Measurements from ENCODE around the gene C16orf86.
"Not testable (repeated sequence)": the region's sequence is repeated elsewhere in the genome, so short reads cannot be mapped to it uniquely, and the experiment has no call there.

Gene C16orf86

DNA sequence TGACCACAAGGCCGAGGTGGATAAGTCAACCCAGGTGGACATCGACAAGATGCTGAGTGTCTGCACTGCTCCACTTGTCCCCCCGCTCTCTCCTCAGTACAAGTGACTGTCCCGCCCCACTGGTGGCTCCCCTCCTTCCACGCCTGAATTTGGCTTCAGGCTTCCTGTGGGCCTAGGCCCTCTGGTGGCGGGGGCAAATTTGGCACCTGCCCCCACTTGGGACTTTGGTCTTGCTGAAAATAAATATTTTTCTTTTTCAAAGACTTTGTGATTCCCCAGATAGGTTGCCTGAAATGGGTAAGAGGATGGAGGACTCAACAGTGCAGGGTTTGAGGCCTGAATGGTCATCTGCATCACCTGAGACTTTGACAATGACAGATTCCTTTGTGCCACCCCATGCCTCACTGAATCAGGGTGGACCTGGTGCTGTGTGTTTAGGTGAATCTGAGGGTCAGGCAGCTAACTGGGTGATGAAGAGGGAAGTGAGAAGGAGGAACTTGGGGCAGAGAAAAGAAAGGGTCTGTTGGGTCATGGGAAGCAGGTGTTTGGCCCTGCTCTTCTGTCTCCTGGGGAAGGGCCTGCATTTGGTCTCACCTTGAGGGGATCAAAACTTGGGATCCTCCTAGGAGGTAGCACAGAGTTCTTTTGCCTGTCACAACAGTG, 2.0 kb downstream of the C16orf86 start:
- DNase-seq, result peak; percentile 45

GRCh38 chr16:67669499-67670101, 3.0 kb downstream of the C16orf86 start:
- no peak for DNase-seq

DNA sequence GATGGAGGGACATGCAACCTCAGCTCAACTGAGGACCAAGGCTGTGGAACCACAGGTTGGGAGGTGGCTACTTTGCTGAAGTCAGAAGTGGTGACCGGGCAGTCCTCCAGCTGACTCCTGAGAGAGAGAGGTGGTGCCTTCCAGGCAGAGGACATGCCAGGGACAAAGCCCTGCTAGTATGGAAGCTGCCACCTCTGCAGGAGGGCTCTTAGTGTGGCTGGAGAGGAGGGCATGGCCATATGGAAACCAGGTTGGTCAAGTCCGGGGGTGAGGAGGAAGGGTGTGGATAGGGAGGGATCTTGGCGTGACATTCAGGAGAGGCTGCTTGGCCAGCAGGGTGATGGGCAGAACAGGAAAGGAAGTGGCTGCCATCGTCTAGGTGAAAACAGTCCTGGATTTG, 5.7 kb downstream of the C16orf86 start:
- DNase-seq, result no peak

DNA sequence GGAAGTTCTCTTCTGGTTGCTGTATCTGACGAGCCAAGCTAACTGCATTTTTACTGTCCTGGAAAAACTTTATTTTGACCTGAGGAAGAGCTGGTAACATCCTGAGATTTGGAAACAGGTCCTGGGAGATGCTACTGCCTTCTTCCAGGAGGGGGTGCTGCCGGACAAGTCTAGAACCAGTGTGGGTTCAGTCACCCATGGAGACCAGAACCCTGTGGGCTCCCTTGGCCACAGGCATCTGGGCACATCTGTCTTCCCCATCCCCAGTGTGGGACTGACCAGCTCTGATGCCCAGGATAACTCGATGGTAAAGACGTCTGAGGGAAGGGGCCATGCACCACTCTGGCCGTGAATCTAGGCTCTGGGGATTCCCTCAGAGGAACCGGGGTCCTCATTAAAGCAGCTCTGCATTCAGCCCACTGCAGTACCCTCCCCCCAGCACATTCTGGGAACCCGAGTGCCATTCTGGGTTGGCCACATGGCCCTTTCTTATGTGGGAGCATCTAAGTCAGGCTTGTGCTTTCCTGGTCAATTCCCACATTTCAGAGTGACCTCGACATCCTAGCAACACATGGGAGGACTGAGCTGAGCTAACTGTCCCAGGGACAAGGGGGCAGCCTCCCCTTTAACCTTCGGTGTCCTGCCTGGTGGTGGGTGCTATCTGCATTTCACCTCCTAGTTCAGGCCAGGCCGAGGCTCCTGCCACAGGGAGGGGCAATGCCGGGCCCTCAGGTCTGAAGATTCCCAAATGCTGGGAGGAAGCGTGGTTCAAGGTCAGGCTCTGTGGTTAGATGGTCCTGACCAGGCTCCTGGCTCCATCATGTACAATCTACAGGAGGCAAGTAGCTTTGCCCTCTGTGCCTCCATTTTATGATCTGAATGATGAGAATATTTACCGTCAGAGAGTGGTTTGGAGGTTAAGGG, 6.4 kb downstream of the C16orf86 start:
- DNase-seq, result peak; percentile 56

- no peak for DNase-seq
These were observed 7.3 kb downstream of the C16orf86 start for GRCh38 chr16:67673712-67674580.

DNA sequence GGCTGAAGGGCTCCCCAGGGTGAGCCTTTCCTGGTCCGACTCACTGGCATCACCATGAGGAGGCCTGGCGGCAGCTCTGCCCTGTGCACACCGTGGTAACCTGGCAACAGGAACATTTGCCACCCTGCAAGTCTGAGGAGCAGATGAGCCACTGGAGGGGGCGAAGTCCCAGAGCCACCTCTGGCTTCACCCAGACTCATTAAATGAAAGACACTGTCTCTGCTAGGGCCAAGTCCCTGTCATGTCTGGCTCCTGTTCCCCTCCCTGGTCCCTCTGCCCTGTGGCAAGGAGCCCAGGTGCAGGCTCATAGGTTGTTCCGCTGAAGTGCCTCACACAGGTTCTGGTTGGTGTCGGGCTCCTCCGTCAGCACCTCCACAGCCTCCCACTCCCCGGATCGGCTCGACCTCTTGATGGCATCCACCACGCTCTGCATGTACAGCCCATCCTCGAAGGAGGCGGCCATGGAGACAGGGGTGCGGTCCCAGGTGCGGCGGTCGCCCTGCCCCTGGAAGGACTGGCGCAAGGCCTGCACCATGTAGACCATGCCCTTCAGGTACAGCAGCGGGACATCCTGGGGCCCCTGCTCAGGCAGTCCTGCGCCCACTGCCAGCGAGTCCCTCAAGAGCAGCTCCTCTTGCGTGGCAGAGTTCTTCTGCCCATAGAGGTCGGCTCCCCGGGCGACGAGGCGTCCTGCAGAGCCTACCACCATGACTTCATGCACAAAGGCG, 8.4 kb downstream of the C16orf86 start:
- DNase-seq, result no peak

- DNase-seq, result no peak
These were observed 8.9 kb downstream of the C16orf86 start for GRCh38 chr16:67675579-67675935.

GRCh38 chr16:67675999-67676398, 9.4 kb downstream of the C16orf86 start:
- DNase-seq, result no peak

GRCh38 chr16:67676516-67676915, 9.9 kb downstream of the C16orf86 start:
- no peak for DNase-seq

DNA sequence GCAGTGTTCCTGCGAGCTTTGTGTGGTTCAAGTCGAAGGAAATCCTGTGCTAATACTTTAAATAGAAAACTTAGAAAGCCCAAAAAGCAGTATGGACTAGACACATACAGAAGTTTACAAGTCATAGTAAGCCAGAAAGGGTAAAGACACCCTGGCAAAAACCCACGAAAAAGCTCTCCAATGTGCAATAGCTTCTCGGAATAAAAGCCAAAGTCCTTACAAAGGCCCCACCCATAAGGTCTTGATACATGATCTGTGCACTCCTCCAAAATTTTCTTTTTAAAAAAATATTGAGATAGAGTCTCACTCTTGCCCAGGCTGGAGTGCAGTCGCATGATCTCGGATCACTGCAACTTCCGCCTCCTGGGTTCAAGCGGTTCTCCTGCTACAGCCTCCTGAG, 10.3 kb downstream of the C16orf86 start:
- no peak for DNase-seq

DNA sequence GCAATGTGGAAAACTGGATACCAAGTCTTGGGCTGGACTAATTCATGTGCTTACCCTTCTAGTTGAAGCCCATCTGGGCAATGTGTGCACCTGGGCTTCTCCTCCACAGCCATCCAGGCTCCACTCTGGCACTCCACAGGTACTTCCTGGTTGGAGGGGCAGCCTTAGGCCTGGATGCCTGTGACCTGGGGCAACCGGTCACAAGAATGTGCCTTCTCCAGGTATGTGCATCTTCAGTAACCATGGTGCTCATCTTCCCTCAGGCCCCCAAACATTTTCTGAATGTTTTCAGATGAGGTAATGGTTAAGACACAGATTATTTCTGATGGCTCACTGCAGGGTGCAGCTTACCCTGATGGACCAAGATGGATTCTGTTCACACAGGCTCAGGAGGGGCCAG, 11.1 kb downstream of the C16orf86 start:
- no peak for DNase-seq

GRCh38 chr16:67678354-67679023, 11.9 kb downstream of the C16orf86 start:
- no peak for DNase-seq

DNA sequence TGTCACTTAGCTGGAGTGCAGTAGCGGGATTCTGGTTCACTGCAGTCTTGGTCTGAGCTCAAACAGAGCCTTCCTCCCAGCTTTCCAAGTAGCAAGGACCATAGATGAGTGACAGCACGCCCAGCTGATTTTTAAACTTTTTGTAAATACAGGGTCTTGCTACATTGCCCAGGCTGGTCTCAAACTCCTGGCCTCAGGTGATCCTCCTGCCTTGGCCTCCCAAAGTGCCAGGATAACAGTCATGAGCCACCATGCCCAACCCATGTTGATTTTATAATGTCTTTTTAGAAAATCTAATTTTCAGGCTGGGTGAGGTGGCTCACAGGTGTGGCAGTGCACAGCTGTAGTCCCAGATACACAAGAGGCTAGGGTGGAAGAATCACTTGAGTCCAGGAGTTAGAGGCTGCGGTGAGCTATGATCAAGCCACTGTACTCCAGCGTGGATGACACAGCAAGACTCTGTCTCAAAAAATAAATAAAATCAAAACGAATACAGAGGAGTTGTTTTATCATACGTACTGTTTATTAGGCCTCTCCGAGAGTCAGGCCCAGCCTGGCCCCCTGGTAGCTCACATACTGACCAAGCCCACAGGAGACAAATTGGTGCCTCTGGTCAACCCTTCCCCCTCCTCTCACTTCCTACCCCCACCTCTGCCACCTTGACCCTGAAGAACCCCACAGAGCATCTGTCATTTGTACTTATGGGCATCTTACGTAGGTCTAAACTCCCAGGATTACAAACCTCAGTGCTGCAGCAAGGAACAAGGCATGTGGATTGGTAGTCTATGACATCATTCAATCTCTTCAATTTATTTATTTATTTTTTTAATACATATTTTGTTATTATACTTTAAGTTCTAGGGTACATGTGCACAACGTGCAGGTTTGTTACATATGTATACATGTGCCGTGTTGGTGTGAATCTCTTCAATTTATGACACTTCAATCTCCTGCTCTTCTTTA, 13.6 kb downstream of the C16orf86 start:
- DNase-seq, result no peak

- no peak for DNase-seq
These were observed 17.2 kb downstream of the C16orf86 start for GRCh38 chr16:67683767-67684166.

DNA sequence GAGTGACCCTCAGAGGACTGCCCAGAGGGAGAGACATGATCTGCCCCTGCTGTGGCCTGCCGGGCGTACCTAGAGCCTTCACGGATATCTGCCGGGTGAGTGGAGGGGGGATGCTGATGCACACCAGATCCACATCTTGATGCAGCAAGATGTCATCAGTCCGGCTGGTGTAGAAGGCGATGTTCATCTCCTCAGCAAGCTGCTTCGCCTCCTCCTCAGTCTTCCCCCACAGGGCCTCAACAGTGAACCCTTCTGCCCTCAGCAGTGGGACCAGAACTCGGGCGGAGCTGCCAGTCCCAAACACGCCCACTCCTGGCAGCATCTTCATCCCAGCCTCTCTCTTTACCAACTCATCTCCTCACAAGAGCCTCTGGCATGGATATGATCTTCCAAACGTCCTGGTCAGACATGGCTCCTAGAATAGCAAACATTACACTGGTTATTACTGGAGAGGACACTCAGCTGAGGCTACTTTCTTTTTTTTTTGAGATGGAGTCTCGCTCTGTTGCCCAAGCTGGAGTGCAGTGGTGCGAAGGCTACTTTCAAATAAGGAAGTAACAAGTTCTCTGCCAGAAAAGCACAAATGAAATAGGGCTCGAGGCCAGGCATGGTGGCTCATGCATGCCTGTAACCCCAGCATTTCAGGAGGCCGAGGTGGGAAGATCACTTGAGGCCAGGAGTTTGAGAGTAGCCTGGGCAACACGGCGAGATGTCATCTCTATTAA, 18.9 kb downstream of the C16orf86 start:
- DNase-seq, result no peak

DNA sequence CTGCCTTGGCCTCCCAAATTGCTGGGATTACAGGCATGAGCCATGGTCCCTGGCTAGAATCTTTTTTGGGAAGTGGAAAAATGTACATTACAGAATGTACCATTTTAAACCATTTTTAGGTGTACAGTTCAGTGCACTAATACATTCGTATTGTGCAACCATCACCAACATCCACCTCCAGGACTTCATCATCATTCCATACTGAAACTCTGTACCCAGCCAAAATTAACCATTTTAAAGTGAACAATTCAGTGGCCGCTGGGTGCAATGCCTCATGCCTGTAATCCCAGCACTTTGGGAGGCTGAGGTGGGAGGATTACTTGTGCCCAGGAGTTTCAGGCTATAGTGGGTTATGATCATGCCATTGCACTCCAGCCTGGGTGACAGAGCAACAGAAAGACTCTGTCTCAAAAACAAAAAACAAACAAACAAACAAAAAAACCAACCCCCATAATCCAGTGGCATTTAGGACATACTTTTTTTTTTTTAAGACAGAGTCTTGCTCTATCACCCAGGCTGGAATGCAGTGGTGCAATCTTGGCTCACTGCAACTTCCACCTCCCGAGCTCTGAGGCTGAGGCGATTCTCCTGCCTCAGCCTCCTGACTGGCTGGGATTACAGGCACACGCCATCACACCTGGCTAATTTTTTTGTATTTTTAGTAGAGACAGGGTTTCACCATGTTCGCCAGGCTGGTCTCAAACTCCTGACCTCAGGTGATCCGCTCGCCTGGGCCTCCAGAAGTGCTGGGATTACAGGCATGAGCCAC, 27.1 kb downstream of the C16orf86 start:
- not testable (repeated sequence) for DNase-seq

- no peak for DNase-seq
These were observed 28.0 kb downstream of the C16orf86 start for GRCh38 chr16:67694611-67695010.

GRCh38 chr16:67697422-67698185, 31.0 kb downstream of the C16orf86 start:
- DNase-seq, result no peak

Data from activated naive CD4-positive, alpha-beta T cell treated with anti-CD3 and anti-CD28 coated beads, Interleukin-2, amount 50 U/mL, for 16 hours (primary cell).